GM19240 (cell line): ENCODE measurements around the gene PSORS1C2.

ENCODE experiments used
- DNase-seq: peaks from one replicate; pipeline ENCODE4 v3.0.0; 2011; ENCODE audit warnings: low spot score; ENCODE audit not compliant: insufficient read length

The PSORS1C2 gene

GRCh38 chr6:31114541-31114878, 24.4 kb downstream of the PSORS1C2 start, which contains the start of gene PSORS1C1:
Gene PSORS1C1, plus strand, starts transcription at chr6:31114800. Its CDS starts 14,833 bp downstream, at chr6:31129633.
- DNase-seq, result no peak

- no peak for DNase-seq
Measured at GRCh38 chr6:31113861-31114540, 24.9 kb downstream of the PSORS1C2 start.

DNA sequence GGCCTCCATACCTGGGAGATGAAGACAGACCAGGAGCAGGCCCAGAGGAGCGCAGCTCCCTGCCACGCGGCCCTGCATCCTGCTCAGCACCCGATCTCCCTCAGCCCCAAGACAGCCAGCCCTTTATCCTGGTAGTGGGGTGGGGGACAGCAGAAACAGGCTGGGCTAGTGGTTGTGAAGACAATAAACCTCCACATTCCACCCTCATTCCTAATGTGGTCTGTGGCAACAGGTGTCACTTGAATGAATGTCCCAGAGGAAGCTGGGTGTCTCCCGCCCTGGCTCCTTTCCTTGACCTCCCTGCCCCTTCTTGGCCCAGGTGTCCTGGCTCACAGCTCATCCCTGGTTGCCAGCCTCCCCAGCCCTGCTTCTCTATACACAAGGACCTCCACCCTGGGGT, 26.4 kb downstream of the PSORS1C2 start, which contains the start of gene C6orf15:
Gene C6orf15, minus strand, starts transcription at position 98 of the 400 bp plus-strand sequence. Its CDS starts 20 bp downstream, at position 78.
- no peak for DNase-seq

GRCh38 chr6:31111712-31112111, 27.2 kb downstream of the PSORS1C2 start:
- no peak for DNase-seq

DNA sequence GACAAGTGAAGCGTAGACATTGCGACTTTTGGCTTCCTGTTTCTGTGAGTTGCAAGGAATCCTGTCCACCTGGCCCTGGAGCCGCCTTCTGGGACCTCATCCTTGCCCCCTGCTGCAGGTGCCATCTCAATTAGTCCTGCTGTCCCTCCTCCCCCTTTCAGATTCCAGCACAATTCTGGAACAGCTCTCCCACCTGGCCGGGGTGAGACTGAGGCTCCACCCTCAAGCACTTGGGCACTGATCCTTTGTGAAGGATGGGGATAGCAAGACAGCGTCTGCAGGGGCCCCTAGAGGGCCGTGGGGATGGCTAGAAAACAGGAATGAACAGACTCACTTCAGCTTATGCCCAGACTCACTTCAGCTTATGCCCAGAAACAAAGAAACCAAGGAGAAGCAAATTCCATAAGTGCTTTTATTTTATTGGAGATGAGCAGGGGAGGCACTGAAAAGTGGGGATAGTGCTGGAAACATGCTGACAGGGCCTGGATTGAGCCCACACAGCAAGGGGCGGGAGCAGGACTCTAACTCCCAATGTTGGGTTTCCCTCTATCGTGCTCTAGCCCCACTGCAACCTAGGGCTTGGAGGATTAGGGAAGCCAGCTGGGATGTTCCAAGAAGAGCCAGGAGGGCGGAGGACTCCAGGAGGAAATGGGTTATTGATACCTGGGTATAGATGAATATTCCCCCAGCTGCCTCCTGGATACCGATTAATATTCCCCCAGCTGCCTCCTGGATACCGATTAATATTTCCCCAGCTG, 27.9 kb downstream of the PSORS1C2 start:
- DNase-seq, result no peak

- no peak for DNase-seq
Measured at GRCh38 chr6:31107052-31107451, 31.8 kb downstream of the PSORS1C2 start.

DNA sequence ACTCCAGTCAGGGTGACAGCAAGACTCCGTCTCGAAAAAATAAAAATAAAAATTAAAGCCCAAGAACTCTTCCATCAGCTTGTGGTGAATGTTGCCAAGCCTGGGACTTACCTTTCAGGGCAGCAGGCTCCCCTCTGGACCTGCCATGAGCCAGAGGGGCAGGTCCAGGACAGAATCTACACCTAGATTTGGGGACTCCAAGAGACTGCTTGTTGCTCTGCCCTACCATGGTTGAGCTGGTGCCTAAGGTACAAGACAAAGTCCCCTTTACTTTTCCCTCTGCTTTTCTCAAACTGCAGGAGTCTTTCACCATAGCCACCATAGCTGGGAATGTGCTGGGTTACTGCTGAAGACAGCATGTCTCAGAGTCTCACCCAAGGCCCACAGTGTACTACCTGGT, 35.7 kb downstream of the PSORS1C2 start:
- DNase-seq, result no peak

- no peak for DNase-seq
Measured at GRCh38 chr6:31098449-31098938, 40.4 kb downstream of the PSORS1C2 start.

GRCh38 chr6:31096656-31097055, 42.2 kb downstream of the PSORS1C2 start:
- DNase-seq, result no peak

DNA sequence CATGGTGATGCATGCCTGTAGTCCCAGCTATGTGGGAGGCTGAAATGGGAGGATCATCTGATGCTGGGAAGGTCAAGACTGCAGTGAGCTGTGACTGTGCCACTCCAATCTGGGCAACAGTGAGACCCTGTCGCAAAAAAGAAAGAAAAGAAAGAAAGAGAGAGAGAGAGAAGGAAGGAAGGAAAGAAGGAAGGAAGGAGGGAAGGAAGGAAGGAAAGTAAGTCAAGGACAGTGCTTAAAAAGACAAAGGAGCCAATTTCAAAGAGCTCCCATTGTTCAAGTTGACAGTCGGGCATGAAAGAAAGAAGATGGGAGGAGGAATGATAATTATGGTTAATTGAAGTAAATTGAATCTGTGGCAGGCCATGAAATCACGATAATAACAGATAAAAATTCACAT, 42.7 kb downstream of the PSORS1C2 start:
- DNase-seq, result no peak

GRCh38 chr6:31094389-31094881, 44.4 kb downstream of the PSORS1C2 start:
- no peak for DNase-seq

DNA sequence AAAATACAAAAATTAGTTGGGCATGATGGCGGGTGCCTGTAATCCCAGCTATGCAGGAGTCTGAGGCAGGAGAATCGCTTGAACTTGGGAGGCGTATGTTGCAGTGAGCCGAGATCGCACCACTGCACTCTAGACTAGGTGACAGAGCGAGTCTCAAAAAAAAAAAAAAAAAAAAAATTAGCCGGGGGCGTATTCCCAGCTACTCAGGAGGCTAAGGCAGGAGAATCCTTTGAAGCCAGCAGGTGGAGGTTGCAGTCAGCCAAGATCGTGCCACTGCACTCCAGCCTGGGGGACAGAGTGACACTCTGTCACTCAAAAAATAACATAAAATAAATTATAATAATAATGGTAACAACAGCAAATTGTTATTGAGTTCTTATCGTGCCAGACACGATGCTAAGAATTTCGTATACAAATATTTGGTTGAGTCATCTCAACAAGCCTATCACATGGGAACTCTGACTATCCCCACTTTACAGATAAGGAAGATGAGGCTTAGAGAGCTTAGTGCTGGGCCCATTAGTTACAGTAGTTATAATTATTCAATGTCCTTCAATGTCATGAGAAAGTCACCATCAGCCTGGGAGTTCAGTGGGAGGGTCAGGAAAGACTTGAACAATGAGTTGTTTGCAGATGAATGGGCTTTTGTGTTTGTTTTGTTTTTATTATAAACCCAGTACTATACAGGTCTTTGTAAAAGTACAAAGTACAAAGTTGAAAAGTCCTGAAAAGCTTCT, 45.9 kb downstream of the PSORS1C2 start:
- DNase-seq, result no peak

GRCh38 chr6:31092238-31092637, 46.6 kb downstream of the PSORS1C2 start:
- DNase-seq, result no peak

DNA sequence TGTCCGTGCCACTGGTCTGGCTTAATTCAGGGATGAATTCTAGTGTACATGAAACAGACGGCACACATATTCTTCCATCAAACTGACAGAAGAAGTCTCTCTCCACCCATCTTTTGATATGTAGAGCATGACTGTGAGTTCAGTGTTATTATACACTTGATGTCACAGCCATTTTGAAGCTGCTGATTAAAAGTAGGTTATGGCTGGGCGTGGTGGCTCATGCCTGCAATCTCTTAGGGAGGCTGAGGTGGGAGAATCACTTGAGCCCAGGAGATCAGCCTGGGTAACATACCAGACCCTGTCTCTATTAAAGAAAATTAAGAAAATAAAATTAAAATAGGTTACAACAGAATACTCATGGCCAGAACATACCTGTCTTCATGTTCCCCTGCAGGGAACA, 47.2 kb downstream of the PSORS1C2 start:
- no peak for DNase-seq

DNA sequence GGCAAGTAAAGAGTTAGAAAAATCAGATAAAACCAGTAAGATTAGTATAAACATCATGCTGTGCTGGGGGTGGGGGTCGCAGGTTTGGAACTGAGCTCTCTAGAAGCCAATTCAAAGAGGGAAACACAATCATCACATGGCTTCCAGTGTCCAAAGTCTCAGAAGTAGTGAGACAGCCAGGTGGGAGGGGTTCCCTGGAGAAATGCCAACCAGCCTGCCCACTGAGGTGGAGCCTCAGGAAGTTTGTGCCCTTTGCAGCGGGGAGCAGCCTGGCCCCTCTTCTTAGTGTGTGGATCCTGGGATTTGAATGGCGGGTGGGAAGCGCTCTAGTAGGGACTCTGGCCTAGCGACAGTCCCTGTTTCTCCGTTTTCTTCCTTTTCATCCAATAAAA, 47.9 kb downstream of the PSORS1C2 start:
- no peak for DNase-seq

GRCh38 chr6:31090275-31090972, 48.4 kb downstream of the PSORS1C2 start:
- no peak for DNase-seq
